H1 (cell line): Measurements from ENCODE around the gene ARF6.

ENCODE experiments used
- CHD1 ChIP-seq: IDR thresholded peaks from 2 replicates; pipeline ENCODE4 v1.6.1; 2012; ENCODE audit warnings: low read depth, low read length, improper control_type of control experiment
- CREB1 ChIP-seq: IDR thresholded peaks from 2 replicates; pipeline ENCODE4 v1.6.1; 2012; ENCODE audit warnings: inconsistent platforms
- EP300 ChIP-seq, 2 experiments: IDR thresholded peaks; 1 replicate in 1 of 2; 2 replicates in 1 of 2; pipeline ENCODE4 v1.6.1; 2011 to 2012; ENCODE audit warnings: low read depth in 2 of 2, low read length in 2 of 2, mild to moderate bottlenecking in 2 of 2, borderline replicate concordance in 1 of 2, inconsistent platforms in 1 of 2, moderate library complexity in 1 of 2
- KDM1A ChIP-seq: fragments of 200-600, 300-600 bp; sonication (generic); IDR thresholded peaks from 2 replicates; pipeline ENCODE4 v1.7.1; 2016; ENCODE audit warnings: mild to moderate bottlenecking, low read length, borderline replicate concordance
- MAFK ChIP-seq: IDR thresholded peaks from 2 replicates; pipeline ENCODE4 v1.6.1; 2012; ENCODE audit warnings: low read depth, mild to moderate bottlenecking, improper control_type of control experiment, low read length
- PHF8 ChIP-seq: fragments of 200-600 bp; sonication (generic); conservative IDR thresholded peaks from 2 replicates; pipeline ENCODE4 v1.7.1; 2012; ENCODE audit warnings: low read depth, mild to moderate bottlenecking, inconsistent platforms, low read length, moderate library complexity
- POLR2A ChIP-seq, 2 experiments: IDR thresholded peaks; 1 replicate in 1 of 2; 2 replicates in 1 of 2; pipeline ENCODE4 v1.6.1; 2011; ENCODE audit warnings: low read depth in 2 of 2, low read length in 2 of 2, mild to moderate bottlenecking in 2 of 2; ENCODE audit errors: control extremely low read depth in 1 of 2
- RBBP5 ChIP-seq: IDR thresholded peaks from 2 replicates; pipeline ENCODE4 v1.7.1; 2012; ENCODE audit warnings: low read depth, mild to moderate bottlenecking, inconsistent platforms, low read length, moderate library complexity, borderline replicate concordance
- RFX5 ChIP-seq: IDR thresholded peaks from 2 replicates; pipeline ENCODE4 v1.6.1; 2011; ENCODE audit warnings: low read depth, low read length, improper control_type of control experiment, borderline replicate concordance
- SP1 ChIP-seq: IDR thresholded peaks from 2 replicates; pipeline ENCODE4 v1.6.1; 2011; ENCODE audit warnings: low read depth, low read length
- SP2 ChIP-seq: IDR thresholded peaks from 2 replicates; pipeline ENCODE4 v1.6.1; 2012; ENCODE audit warnings: mild to moderate bottlenecking, low read length, inconsistent platforms
- TF ChIP-seq, protein P1 (sequence below), 3 experiments: IDR thresholded peaks; 1 replicate in 2 of 3; 2 replicates in 1 of 3; pipeline versions ENCODE4 v1.5.1 to v1.6.1; 2011; ENCODE audit warnings: low read length in 3 of 3, mild to moderate bottlenecking in 3 of 3, inconsistent platforms in 2 of 3, low read depth in 1 of 3, moderate library complexity in 1 of 3; ENCODE audit not compliant: insufficient read depth in 1 of 3; ENCODE audit errors: control extremely low read depth in 1 of 3
- TF ChIP-seq, protein P2 (sequence below): IDR thresholded peaks from 2 replicates; pipeline ENCODE4 v1.6.1; 2012; ENCODE audit warnings: inconsistent platforms

GRCh38 chr14:49920935-49921334 is 28.1 kb downstream of the ARF6 start:
- TF ChIP-seq MAFK (no peak), POLR2A (IDR thresholded peaks at IDR 0.05; ENCODE audit: control extremely low read depth in 1 of 2, low read depth in 2 of 2, low read length in 2 of 2) (no peak), RBBP5 (no peak), SP1 (no peak), CREB1 (no peak), CHD1 (no peak), PHF8 (no peak), KDM1A (no peak), RFX5 (no peak), SP2 (no peak), EP300 (IDR thresholded peaks at IDR 0.05; ENCODE audit: borderline replicate concordance in 1 of 2, low read depth in 2 of 2, low read length in 2 of 2) (no peak)
- TF ChIP-seq, protein P1, sequence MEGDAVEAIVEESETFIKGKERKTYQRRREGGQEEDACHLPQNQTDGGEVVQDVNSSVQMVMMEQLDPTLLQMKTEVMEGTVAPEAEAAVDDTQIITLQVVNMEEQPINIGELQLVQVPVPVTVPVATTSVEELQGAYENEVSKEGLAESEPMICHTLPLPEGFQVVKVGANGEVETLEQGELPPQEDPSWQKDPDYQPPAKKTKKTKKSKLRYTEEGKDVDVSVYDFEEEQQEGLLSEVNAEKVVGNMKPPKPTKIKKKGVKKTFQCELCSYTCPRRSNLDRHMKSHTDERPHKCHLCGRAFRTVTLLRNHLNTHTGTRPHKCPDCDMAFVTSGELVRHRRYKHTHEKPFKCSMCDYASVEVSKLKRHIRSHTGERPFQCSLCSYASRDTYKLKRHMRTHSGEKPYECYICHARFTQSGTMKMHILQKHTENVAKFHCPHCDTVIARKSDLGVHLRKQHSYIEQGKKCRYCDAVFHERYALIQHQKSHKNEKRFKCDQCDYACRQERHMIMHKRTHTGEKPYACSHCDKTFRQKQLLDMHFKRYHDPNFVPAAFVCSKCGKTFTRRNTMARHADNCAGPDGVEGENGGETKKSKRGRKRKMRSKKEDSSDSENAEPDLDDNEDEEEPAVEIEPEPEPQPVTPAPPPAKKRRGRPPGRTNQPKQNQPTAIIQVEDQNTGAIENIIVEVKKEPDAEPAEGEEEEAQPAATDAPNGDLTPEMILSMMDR (IDR thresholded peaks at IDR 0.05; ENCODE audit: control extremely low read depth in 1 of 3, insufficient read depth in 1 of 3, low read depth in 1 of 3, low read length in 3 of 3) = no peak
- TF ChIP-seq, protein P2, sequence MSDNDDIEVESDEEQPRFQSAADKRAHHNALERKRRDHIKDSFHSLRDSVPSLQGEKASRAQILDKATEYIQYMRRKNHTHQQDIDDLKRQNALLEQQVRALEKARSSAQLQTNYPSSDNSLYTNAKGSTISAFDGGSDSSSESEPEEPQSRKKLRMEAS = no peak
